Germinal center (tissue), 1 donor: ENCODE measurements around the gene SNAPC4.
"Not testable (repeated sequence)": the region's sequence is repeated elsewhere in the genome, so short reads cannot be mapped to it uniquely, and the experiment has no call there.

ENCODE experiments used
- DNase-seq: peaks from one replicate; pipeline ENCODE4 v3.0.0; 2012; ENCODE audit warnings: mixed read lengths, low spot score

SNAPC4 gene

DNA sequence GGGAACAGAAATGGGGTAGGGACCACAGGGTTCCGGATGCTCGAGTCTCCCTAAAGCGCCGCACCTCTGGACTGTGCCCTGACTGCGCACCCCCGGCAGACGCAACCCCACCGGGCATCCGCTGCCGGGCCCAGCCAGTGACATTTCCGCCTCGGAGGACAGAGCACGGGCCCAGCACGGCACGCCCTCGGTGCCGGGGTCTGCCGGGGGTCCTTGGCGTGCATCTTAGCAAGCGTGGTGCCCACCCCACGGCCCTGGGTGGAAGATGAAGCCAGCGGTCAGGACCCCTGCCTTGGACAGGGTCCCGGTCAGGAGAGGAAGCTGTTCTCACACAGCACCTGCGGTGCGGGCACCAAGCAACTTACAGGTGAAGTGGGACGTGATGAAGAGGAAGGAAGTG, 32.6 kb upstream of the SNAPC4 start:
- DNase-seq: no peak

GRCh38 chr9:136431782-136432350, 31.9 kb upstream of the SNAPC4 start:
- no peak for DNase-seq

- DNase-seq: no peak
Measured at GRCh38 chr9:136430588-136431234, 30.7 kb upstream of the SNAPC4 start.

DNA sequence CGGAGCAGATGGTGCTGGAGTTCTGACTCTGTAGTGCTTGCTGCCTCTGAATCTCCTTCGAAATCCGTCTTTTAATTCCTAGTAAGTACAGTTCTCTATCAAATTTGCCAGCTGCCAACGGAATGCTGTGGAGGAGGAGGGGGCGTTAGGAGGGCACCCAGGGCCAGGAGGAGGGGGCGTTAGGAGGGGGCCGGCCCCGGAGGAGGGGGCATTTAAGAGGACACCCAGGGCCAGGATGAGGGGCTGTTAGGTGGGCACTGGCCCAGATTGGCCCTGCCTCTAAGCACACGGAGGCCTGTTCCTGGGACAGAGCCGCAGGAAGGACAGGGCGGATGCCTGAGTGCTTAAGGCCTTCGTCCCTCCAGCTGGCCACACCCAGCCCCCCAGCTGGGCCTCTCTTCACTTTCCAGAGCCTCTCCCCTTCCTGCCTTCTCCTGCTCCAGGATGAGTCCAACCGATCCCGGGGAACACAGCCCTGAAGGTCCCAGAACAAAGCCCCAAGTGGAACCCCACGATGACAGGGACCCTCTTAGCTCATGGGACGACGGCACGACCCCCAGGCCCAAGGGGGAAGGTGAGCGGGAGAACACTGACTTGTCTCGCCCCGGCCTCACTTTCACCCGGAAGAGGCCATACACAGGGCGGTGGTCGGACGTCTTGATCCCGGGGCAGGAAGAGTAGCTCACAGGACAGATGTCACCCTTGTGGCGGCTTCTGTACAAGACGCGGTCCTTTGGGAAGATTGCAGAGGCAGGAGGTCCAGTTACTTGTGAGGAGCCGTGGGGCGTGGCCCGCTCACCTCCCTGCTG, 29.9 kb upstream of the SNAPC4 start:
- DNase-seq: no peak

DNA sequence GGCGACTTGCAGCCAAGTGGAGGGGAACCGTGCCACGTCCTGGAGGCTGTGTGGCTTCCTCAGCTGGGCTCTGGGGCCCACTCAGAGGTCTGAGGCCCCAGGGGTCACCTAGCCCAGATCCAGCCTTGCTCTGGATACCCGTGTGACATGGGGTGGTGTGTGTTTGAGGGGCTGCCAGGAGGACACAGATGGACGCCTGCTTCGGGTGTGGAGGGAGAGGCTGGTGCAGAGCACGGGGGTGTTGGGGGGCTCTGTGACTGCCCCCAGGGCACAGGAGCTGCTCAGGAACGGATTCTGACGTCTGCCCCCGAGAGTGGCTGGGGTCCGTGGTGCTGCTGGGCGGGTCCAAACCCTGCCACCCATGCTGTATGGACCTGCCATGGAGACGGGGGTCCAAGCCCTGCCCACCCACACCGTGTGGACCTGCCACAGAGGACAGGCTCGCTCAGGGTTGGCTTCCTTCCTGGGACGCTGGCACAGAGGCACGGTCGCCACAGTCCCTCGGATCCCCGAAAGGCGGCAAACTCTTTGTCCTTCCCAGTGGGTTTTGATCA, 29.2 kb upstream of the SNAPC4 start:
- DNase-seq: no peak

GRCh38 chr9:136426787-136427186, 26.8 kb upstream of the SNAPC4 start:
- DNase-seq: no peak

DNA sequence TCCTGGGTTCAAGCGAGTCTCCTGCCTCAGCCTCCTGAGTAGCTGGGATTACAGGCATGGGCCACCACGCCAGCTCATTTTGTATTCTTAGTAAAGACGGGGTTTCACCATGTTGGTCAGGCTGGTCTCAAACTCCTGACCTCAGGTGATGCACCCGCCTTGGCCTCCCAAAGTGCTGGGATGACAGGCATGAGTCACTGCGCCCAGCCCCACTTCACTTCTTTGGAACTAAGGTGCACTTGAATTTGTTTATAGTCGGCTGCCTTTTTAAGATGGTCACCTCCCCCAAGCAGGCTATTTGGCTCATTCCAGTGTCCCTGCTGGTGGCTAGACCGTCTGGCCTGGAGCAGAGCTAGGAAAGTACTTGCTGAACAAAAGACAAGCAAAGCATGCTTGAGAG, 25.4 kb upstream of the SNAPC4 start:
- not testable (repeated sequence) for DNase-seq

DNA sequence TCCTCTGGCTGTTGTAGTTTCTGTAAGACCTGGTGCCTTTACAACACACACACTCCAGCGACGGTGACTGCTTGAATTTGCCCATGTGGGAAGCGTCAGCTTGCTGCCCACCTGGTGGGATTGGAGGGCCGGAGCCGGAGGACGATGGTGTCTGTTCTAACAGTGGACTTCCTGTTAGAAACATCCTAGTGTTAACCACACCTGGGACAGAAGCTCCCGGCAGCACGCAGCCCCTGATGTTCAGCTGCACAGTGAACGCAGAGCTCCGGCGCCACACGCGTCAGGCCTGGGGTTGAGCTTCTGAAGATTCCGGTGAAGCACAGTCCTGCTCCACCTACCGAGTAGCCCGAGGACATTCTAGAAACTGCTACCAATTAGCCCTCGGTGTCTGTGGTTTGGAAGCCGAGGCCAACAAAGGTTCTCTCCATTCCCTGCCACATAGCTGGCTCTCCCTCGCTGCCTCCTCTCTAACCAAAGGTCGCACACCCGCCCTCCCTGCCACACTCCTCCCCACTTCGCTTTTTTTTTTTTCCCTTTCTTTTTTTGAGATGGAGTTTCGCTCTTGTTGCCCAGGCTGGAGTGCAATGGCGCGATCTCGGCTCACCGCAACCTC, 24.9 kb upstream of the SNAPC4 start:
- DNase-seq: no peak

DNA sequence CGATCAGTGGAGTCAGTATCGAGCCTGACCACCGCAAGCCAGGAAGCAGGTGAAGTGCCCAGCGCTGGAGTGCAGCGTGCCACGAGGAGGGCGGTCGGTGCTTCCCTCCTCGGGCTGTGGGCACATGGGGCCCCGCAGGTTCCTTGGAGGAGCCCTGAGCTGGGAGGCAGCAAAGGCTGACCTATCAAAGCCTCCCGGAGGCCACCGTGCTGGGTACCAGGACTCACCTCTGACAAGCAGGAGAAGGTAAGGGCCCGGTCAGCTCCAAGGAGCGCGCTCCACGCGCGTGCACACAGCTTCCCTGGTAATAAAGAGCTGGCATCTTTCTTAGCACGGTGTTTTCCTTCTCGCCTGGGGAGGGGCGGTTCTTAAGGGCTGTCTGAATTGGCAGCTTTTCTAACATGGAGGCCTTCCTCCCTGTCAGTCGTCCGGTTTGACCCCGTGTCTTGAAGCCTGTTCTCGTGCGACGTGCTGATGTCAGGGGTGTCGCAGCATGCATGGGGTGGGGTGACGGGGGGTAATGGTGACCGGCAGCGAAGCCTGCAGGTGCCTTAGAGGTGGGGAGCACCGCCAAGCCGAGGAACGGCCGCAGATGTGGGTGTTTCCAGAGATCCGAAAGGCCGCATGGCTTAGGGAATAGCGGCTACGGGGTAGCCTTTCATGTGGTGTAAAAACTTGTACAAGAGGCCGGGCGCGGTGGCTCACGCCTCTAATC, 23.6 kb upstream of the SNAPC4 start:
- DNase-seq: no peak

DNA sequence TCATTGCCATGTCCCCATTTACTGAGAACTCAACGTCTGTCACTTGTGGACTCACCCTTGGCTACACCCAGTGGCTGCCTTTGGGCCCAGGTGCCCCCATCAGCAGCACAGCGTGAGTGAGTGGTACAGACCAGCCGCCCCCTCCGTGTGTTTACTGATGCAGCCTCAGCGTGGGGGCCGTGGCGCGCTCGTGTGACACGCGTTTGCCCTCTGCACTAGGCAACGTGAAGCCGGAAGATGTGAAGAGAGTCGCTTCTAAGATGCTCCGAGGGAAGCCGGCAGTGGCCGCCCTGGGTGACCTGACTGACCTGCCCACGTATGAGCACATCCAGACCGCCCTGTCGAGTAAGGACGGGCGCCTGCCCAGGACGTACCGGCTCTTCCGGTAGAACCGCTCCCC, 22.9 kb upstream of the SNAPC4 start:
- DNase-seq: no peak

- DNase-seq: no peak
Measured at GRCh38 chr9:136421791-136422190, 21.8 kb upstream of the SNAPC4 start.

DNA sequence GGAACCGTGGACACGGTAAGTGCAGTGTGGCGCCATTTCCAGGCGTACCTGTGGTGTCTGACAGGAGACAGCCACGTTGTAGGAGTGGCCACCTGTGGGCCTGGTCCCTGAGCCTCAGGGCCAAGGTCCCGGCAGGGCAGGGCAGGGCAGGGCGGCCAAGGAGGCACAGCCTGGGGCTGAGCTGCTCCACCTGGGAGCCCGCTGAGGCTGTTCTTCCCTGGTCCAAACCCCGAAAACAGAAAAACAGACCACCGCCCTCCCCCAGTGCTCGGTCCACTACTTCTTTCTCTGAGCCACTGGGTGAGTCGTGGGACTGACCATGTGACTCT, 19.1 kb upstream of the SNAPC4 start:
- no peak for DNase-seq

GRCh38 chr9:136418182-136419091, 18.5 kb upstream of the SNAPC4 start:
- no peak for DNase-seq

DNA sequence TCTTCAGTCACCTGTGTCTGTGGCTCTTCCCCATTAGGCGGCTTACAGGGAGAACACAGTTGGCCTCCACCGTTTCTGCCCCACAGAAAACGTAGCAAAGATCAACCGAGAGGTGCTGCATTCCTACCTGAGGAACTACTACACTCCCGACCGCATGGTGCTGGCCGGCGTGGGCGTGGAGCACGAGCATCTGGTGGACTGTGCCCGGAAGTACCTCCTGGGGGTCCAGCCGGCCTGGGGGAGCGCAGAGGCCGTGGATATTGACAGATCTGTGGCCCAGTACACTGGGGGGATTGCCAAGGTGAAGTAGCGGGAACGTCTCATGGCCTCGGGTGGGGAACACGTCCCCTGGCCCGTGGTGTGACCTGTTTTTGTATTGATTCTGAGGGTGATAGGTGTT, 16.9 kb upstream of the SNAPC4 start:
- no peak for DNase-seq

GRCh38 chr9:136416427-136416826, 16.5 kb upstream of the SNAPC4 start:
- DNase-seq: no peak

DNA sequence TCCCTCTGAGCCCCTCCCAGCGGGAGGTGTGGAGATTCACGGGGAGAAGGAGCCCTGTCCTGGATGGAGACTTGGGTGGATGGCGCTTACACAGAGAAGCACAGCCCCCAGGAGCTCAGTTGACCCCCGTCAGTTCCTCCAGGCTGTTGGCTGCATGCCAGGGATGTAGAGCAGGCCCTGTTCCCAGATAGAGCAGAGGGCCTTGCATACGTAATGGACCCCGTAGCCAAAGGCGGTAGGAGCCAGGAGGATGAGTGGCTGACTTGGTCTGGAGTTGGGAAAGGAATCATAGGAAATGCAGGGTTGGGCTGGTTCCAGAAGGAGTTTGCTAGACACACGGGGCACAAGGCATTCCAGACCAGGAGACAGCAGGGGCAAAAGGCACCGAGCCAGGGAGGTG, 13.0 kb upstream of the SNAPC4 start:
- DNase-seq: no peak

DNA sequence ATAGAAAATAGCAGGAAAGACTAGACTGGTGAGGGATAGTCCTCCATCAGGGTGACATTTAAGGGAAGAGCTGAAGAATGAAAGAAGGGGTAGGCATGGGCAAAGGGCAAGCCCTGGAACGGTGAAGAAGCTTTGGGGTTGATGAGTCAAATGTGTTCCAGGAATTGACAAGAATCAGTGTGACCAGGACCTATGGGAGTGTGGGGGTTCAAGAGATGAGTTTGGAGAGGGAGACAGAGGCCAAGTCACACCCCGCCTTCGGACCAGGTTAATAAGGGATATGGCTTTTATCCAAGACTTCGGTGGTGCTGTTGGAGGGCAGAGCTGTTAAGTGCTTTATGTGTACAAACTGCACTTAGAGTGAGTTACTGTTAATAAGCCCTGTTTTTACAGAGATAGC, 11.4 kb upstream of the SNAPC4 start:
- no peak for DNase-seq

GRCh38 chr9:136410500-136411287, 10.7 kb upstream of the SNAPC4 start, which contains the start of the genes ENTR1 and PMPCA:
TSS of gene ENTR1 (minus strand) at chr9:136410614. CDS start at chr9:136410397, 217 bp downstream.
TSS of gene PMPCA (plus strand) at chr9:136410658. CDS start at chr9:136410669, 11 bp downstream.
- peak; percentile 96 for DNase-seq

- DNase-seq: peak; percentile 54
Measured at GRCh38 chr9:136409557-136410455, 9.8 kb upstream of the SNAPC4 start.
